ENCODE results near the gene FMR1.
A peak's percentile ranks its signal among the peaks of the same experiment; 100 is the strongest.

Gene FMR1

GRCh38 chrX:147916375-147916968 lies 4.8 kb downstream of the FMR1 start:
- no peak for DNase-seq

GRCh38 chrX:147917700-147918695 lies 6.3 kb downstream of the FMR1 start:
- peak in 3 of 5 experiments; percentile 3 to 86 (median 36) for DNase-seq

DNA sequence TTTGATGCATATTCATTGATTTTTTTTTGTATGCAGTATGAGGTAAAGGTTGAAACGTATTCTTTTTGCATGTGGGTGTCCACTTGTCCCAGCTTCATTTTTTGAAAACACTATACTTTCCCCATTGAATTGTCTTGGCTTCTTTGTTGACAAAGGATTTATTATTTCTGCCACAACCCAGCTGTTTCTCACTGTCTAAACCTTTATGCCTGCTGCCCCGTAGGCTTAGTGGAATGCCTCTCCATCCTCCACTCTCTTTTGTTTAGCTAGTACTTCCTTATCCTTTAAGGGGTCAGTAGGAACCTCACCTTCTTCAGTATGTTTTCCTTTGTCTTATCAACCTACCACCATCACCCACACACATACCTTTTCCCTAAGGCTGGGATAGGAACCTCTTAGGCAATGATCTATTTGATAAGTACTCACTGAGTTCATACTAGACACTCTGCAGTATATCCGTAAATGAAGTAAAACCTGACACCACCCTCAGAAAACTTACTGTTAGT lies 8.5 kb downstream of the FMR1 start:
- DNase-seq, result no peak

GRCh38 chrX:147923605-147924004 lies 11.9 kb downstream of the FMR1 start:
- DNase-seq, result no peak

DNA sequence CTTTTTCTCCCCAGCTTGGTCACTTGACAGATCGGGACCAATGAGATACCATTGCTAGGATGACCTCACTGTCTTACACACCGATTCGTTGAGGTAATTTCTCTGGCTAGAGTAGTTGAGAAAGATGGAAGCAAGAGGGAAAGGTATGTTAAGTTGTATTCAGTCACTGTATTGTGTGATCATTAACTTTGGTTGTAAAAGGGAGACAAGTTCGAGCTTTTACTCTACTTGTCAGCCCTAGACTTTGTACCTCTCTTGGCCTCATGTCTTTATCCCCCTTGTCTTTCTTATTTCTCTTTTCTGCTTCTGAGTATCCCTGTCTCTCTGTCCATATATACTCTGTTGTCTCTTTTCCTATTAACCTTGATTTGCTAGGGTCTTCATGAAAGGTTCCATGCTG lies 15.5 kb downstream of the FMR1 start:
- no peak for DNase-seq

GRCh38 chrX:147933815-147934214 lies 22.1 kb downstream of the FMR1 start:
- no peak for DNase-seq

DNA sequence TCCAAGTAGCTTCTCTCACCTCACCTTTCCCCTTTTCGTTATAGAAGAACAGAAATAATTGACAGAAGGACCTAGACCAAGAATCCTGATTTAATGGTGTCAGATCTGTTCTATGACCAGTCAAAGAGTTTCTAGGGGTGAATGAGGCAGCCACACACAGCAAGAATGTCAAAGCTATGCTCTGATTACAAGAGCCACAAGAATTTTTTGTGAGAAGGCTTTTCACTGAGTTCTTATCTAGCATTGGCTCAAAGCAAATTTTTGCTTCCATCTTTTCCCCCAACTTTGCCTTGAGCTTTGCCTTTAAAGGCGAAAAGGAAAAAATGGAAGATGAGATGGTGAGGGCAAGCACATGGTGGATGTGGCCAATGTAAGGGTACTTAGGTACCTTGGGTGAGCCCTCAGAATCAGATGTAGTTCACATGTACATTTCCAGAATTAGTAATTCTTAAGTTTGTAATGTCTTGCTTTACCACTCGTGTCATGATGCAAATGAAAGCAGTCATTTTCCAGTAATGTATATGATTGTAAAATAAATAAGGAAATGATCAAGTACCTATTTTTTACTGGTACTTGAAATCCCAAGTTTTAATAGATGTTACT lies 23.5 kb downstream of the FMR1 start:
- DNase-seq, result no peak

DNA sequence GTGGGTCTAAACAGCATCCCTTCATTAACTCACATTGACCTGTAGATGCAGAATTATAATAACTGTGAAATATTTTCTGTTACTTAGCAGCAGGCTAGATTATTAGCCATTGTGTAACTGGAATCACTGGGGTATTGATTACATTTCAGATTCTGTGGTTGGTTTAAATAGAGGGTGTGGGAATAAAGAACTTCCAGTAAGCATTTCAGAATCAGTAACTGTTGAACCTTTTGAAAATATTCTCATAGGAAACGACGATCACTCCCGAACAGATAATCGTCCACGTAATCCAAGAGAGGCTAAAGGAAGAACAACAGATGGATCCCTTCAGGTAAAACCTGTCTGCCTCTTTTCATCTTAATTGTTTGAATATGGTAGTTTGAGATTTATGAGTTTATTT lies 33.6 kb downstream of the FMR1 start:
- no peak for DNase-seq

DNA sequence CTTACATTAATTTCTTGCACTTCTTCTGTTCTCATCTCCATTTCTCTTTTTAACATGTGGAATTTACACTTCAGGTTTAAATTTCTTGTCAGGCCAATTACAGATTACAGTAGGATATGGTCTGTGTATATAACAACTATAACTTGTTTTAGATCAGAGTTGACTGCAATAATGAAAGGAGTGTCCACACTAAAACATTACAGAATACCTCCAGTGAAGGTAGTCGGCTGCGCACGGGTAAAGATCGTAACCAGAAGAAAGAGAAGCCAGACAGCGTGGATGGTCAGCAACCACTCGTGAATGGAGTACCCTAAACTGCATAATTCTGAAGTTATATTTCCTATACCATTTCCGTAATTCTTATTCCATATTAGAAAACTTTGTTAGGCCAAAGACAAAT lies 36.8 kb downstream of the FMR1 start:
- DNase-seq, result no peak

- DNase-seq, result no peak
Measured at GRCh38 chrX:147950352-147950751, 38.6 kb downstream of the FMR1 start.

DNA sequence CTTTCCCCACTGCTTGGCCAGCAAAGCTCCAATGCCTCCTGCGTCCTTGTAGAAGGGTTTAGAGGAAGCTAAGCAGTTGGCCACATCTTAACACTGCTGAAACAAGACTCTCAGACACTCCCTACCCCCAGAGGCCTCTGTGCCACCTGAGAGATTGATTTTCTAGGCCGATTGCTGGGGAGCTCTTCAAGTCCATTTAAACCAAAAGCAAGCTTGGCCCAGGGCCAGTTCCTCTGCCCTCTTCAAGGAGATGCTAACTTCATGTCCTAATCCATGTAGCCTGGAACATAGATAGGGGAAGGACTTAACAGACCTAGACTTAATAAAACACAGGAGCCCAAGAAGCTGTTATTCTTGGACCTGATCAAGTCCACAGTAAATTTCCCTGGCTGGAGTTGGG lies 42.3 kb downstream of the FMR1 start:
- no peak for DNase-seq

- no peak for DNase-seq
Measured at GRCh38 chrX:147957291-147957690, 45.6 kb downstream of the FMR1 start.

DNA sequence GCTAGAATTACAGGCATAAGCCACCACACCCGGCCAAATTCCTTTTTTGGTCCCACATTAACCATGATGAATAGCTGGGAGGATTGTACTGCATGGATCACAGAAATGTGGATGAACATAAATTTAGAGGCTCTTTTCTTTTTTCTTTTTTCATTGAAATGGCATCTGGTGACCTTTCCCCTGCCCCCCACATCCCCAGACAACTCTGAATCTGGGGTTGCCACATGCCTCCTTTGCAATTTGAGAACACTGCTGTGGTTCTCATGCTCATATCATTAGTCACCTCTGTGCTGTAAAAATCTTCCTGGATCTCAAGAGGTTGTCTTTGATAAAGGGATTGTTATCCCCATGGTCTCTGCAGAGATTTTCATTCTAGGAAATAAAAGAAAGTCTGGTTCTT lies 46.6 kb downstream of the FMR1 start:
- DNase-seq, result no peak

DNA sequence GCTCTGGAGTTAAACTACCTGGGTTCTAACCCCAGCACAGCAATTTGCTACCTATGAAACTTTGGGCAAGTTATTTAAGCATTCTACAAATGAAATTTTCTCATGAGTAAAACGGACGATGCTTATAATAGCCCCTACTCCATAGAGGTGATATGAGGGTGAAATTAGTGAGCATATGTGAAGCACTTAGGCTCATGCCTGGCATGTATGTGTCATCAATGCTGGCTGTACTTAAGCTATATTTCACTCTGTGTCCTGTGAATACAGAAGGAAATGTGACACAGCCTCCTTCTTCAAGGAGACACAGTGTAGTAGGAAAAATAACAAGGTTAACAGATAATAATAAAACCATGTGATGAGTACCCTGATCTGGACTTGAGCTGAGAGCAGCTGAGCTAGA lies 49.0 kb downstream of the FMR1 start:
- DNase-seq, result no peak

GRCh38 chrX:147962476-147962875 lies 50.8 kb downstream of the FMR1 start:
- no peak for DNase-seq

DNA sequence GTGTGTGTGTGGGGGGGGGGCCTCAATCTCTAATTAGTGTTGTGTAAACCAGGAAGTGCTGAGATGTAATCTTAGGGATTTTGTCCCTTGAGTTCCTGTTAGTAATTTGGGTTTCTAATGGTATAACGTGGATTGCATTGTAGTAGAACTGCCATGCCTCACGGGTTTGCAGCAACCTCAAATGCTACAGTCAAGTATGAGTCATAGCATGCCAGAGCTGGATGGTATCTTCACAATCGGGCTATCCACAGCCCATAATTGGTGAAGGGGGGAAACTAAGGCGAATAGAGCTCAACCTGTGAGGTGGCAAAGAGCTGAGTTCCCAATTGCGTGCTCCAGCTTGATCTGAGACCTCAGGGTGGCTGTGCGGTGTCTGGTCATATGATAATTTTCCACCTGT lies 67.2 kb downstream of the FMR1 start:
- DNase-seq, result peak in 1 of 5 experiments; percentile 1

- DNase-seq, result no peak
Measured at GRCh38 chrX:147981038-147981752, 69.5 kb downstream of the FMR1 start, which contains the start of gene FMR1NB. Gene FMR1NB (plus strand): TSS chrX:147981337. CDS start chrX:147981403, 66 bp downstream.

All from T-helper 2 cell (primary cell).